IMR-90 (cell line): Measurements from ENCODE around the gene TMEM45A. TPM values are rescaled to one million over a fixed set of nuclear protein-coding genes. Genes with fewer than 3 reads are reported as not detected.

ENCODE experiments used
- ATAC-seq: fragments of 200-7000 bp; cut with Tn5 transposase; 2 replicates; pipeline ENCODE4 v1.9.1; 2020; ENCODE audit warnings: low read depth, mild to moderate bottlenecking, moderate library complexity
- BruUV-seq: library from RNA; stranded (reverse); fragments of 400-500 nt; replicated peaks from 2 replicates; lab custom pipeline; 2021; lab: Mats Ljungman, UMichigan
- CTCF ChIA-PET: fragments of 300-600 bp; formaldehyde crosslinking; extraction: SDS; loops from one replicate; lab custom pipeline; 2021; ENCODE audit warnings: antibody characterized with exemption; lab: Yijun Ruan, JAX
- POLR2A ChIA-PET: fragments of 300-600 bp; sonication (Branson Sonifier 250); formaldehyde crosslinking; loops from one replicate; lab custom pipeline; 2022; ENCODE audit warnings: antibody characterized with exemption; ENCODE audit not compliant: unreplicated experiment; lab: Charles Lee
- DNase-seq: peaks from one replicate; pipeline ENCODE4 v3.0.0; 2013
- H2AFZ ChIP-seq: replicated peaks from 2 replicates; pipeline ENCODE3; 2013; ENCODE audit warnings: low read length, mild to moderate bottlenecking; ENCODE audit not compliant: poor library complexity
- H2AK5ac ChIP-seq: 2 replicates; pipeline ENCODE4 v1.6.1; 2013; ENCODE audit warnings: low read depth, low read length, inconsistent platforms
- H2AK9ac ChIP-seq: replicated peaks from 2 replicates; pipeline ENCODE3; 2013; ENCODE audit warnings: mild to moderate bottlenecking, low read depth, low read length, moderate library complexity; ENCODE audit not compliant: poor library complexity
- H2BK120ac ChIP-seq: 2 replicates; pipeline ENCODE4 v1.6.1; 2013; ENCODE audit warnings: low read depth, low read length, inconsistent platforms
- H2BK15ac ChIP-seq: 3 replicates; pipeline ENCODE4 v1.6.1; 2013; ENCODE audit warnings: low read depth, low read length, inconsistent platforms
- H2BK20ac ChIP-seq: 2 replicates; pipeline ENCODE4 v1.6.1; 2013; ENCODE audit warnings: low read depth, mild to moderate bottlenecking, inconsistent platforms, low read length, moderate library complexity
- H2BK5ac ChIP-seq: 2 replicates; pipeline ENCODE4 v1.6.1; 2013; ENCODE audit warnings: mild to moderate bottlenecking, low read depth, low read length, inconsistent platforms; ENCODE audit not compliant: poor library complexity, severe bottlenecking
- H3K14ac ChIP-seq: replicated peaks from 2 replicates; pipeline ENCODE4 v1.6.1; 2013; ENCODE audit warnings: low read depth, low read length, inconsistent platforms
- H3K18ac ChIP-seq: 2 replicates; pipeline ENCODE4 v1.6.1; 2013; ENCODE audit warnings: low read depth, low read length, control low read depth
- H3K23ac ChIP-seq: 2 replicates; pipeline ENCODE4 v1.6.1; 2013; ENCODE audit warnings: low read depth, low read length, inconsistent platforms
- H3K27ac ChIP-seq: 2 replicates; pipeline ENCODE4 v1.5.1; 2013; ENCODE audit warnings: mild to moderate bottlenecking, control low read depth, low read length; ENCODE audit not compliant: insufficient read depth
- H3K27me3 ChIP-seq: 2 replicates; pipeline ENCODE4 v1.6.1; 2013; ENCODE audit warnings: low read length; ENCODE audit not compliant: control insufficient read depth, insufficient read depth
- H3K36me3 ChIP-seq: 2 replicates; pipeline ENCODE4 v1.6.1; 2013; ENCODE audit warnings: low read length, mixed read lengths; ENCODE audit not compliant: control insufficient read depth, insufficient read depth
- H3K4ac ChIP-seq: 2 replicates; pipeline ENCODE4 v1.6.1; 2013; ENCODE audit warnings: low read depth, low read length, inconsistent platforms
- H3K4me1 ChIP-seq: 2 replicates; pipeline ENCODE4 v1.6.1; 2013; ENCODE audit warnings: low read length, mixed read lengths; ENCODE audit not compliant: control insufficient read depth, insufficient read depth
- H3K4me2 ChIP-seq: 2 replicates; pipeline ENCODE4 v1.6.1; 2013; ENCODE audit warnings: low read depth, mild to moderate bottlenecking, control low read depth, low read length, moderate library complexity
- H3K4me3 ChIP-seq: 2 replicates; pipeline ENCODE4 v1.5.1; 2013; ENCODE audit warnings: low read depth, mild to moderate bottlenecking, control low read depth, low read length, moderate library complexity; ENCODE audit not compliant: insufficient read depth
- H3K56ac ChIP-seq: 2 replicates; pipeline ENCODE4 v1.6.1; 2013; ENCODE audit warnings: low read length, inconsistent platforms; ENCODE audit not compliant: insufficient read depth; ENCODE audit errors: extremely low read depth
- H3K79me1 ChIP-seq, 2 experiments: 2 replicates each; pipeline ENCODE4 v1.6.1; 2013; ENCODE audit warnings: low read length in 2 of 2, inconsistent platforms in 1 of 2, low read depth in 1 of 2
- H3K9ac ChIP-seq: 2 replicates; pipeline ENCODE4 v1.6.1; 2013; ENCODE audit warnings: low read depth, low read length, control low read depth
- H3K9me1 ChIP-seq: 2 replicates; pipeline ENCODE4 v1.6.1; 2013; ENCODE audit warnings: low read length, inconsistent platforms; ENCODE audit not compliant: insufficient read depth
- H3K9me3 ChIP-seq: 2 replicates; pipeline ENCODE4 v1.6.1; 2013; ENCODE audit warnings: low read length; ENCODE audit not compliant: control insufficient read depth, insufficient read depth
- H4K20me1 ChIP-seq: 2 replicates; pipeline ENCODE4 v1.6.1; 2013; ENCODE audit warnings: low read length, inconsistent platforms; ENCODE audit not compliant: insufficient read depth
- H4K5ac ChIP-seq: 2 replicates; pipeline ENCODE4 v1.6.1; 2013; ENCODE audit warnings: mild to moderate bottlenecking, low read depth, low read length, control low read depth
- H4K8ac ChIP-seq, 2 experiments: 2 replicates each; pipeline ENCODE4 v1.6.1; 2013; ENCODE audit warnings: low read depth in 2 of 2, low read length in 2 of 2, control low read depth in 1 of 2, inconsistent platforms in 1 of 2
- H4K91ac ChIP-seq: 2 replicates; pipeline ENCODE4 v1.6.1; 2013; ENCODE audit warnings: low read depth, low read length, inconsistent platforms; ENCODE audit not compliant: insufficient read depth
- BHLHE40 ChIP-seq: fragments of 150-350 bp; IDR thresholded peaks from 2 replicates; pipeline ENCODE4 v1.6.1; 2016; ENCODE audit warnings: mild to moderate bottlenecking, low read depth, low read length
- CEBPB ChIP-seq: IDR thresholded peaks from 2 replicates; pipeline ENCODE4 v1.6.1; 2012; ENCODE audit warnings: low read depth, low read length, improper control_type of control experiment
- CHD1 ChIP-seq: IDR thresholded peaks from 2 replicates; pipeline ENCODE4 v1.6.1; 2012; ENCODE audit warnings: low read depth, low read length, improper control_type of control experiment
- FOS ChIP-seq: fragments of 150-350 bp; IDR thresholded peaks from 2 replicates; pipeline ENCODE4 v1.6.1; 2016; ENCODE audit warnings: low read depth, low read length
- MAFK ChIP-seq: IDR thresholded peaks from 2 replicates; pipeline ENCODE4 v1.6.1; 2012; ENCODE audit warnings: low read depth, low read length, improper control_type of control experiment
- MAZ ChIP-seq: IDR thresholded peaks from 2 replicates; pipeline ENCODE4 v1.6.1; 2012; ENCODE audit warnings: low read depth, mild to moderate bottlenecking, low read length, improper control_type of control experiment, moderate library complexity, borderline replicate concordance
- MXI1 ChIP-seq: IDR thresholded peaks from 2 replicates; pipeline ENCODE4 v1.6.1; 2012; ENCODE audit warnings: low read depth, mild to moderate bottlenecking, low read length, moderate library complexity, borderline replicate concordance
- NFE2L2 ChIP-seq: fragments of 150-350 bp; IDR thresholded peaks from 2 replicates; pipeline ENCODE4 v1.6.1; 2016; ENCODE audit warnings: low read depth, mild to moderate bottlenecking, low read length
- POLR2A ChIP-seq: IDR thresholded peaks from 2 replicates; pipeline ENCODE4 v1.6.1; 2012; ENCODE audit warnings: mild to moderate bottlenecking, low read depth, low read length
- RAD21 ChIP-seq: IDR thresholded peaks from 2 replicates; pipeline ENCODE4 v1.6.1; 2012; ENCODE audit warnings: low read length, improper control_type of control experiment
- RCOR1 ChIP-seq: IDR thresholded peaks from 2 replicates; pipeline ENCODE4 v1.6.1; 2012; ENCODE audit warnings: mild to moderate bottlenecking, low read length, improper control_type of control experiment; ENCODE audit not compliant: insufficient replicate concordance
- RFX5 ChIP-seq: IDR thresholded peaks from 2 replicates; pipeline ENCODE4 v1.8.0; 2012; ENCODE audit warnings: low read depth, mild to moderate bottlenecking, low read length, moderate library complexity
- SMC3 ChIP-seq: fragments of 150-350 bp; IDR thresholded peaks from 2 replicates; pipeline ENCODE4 v1.6.1; 2016; ENCODE audit warnings: low read depth, mild to moderate bottlenecking, antibody characterized with exemption, low read length, moderate library complexity
- WGBS, 2 experiments: methylation state at CpG; one replicate each; pipeline versions ENCODE4 v1.1.5 to v1.1.7; 2013; ENCODE audit warnings: missing lambda C conversion rate in 2 of 2; ENCODE audit not compliant: insufficient read length in 1 of 2; ENCODE audit errors: extremely low coverage in 2 of 2; 5-methylcytosine and 5-hydroxymethylcytosine counted together
- dilution Hi-C: fragments of 300-500 bp; cut with HindIII; formaldehyde crosslinking; loops from one replicate; pipeline ENCODE4 v1.14.3; 2018; ENCODE audit warnings: low sequenced_read_pairs; ENCODE audit not compliant: unreplicated experiment
- in situ Hi-C: fragments of 300-500 bp; cut with MboI; formaldehyde crosslinking; loops from 3 replicates; pipeline ENCODE4 v1.14.3; 2019; ENCODE audit warnings: low sequenced_read_pairs, inconsistent platforms, mixed read lengths
- intact Hi-C: fragments of 100-400 bp; cut with micrococcal nuclease; formaldehyde crosslinking; loops from 2 replicates; pipeline ENCODE4 v1.10.0; 2022
- polyA plus RNA-seq, 3 experiments: library from polyadenylated mRNA; depleted of rRNA; stranded (reverse); fragments of >200 nt; gene quantifications; 2 replicates each; pipeline ENCODE4 v1.2.3, GENCODE V29; 2012; ENCODE audit warnings: low replicate concordance in 1 of 3
- total RNA-seq: library from RNA; depleted of rRNA; stranded (reverse); fragments of >200 nt; gene quantifications from 2 replicates; pipeline ENCODE4 v1.2.3, GENCODE V29; 2012
- TF ChIP-seq, protein P1 (sequence below): fragments of 150-350 bp; IDR thresholded peaks from 2 replicates; pipeline ENCODE4 v1.6.1; 2016; ENCODE audit warnings: low read depth, mild to moderate bottlenecking, low read length, moderate library complexity, borderline replicate concordance
- TF ChIP-seq, protein P2 (sequence below): fragments of 150-350 bp; IDR thresholded peaks from 2 replicates; pipeline ENCODE4 v1.6.1; 2017; ENCODE audit warnings: mild to moderate bottlenecking, antibody characterized with exemption, low read length, low read depth
- TF ChIP-seq, protein P3 (sequence below): conservative IDR thresholded peaks from 2 replicates; pipeline ENCODE4 v1.5.1; 2012; ENCODE audit warnings: mild to moderate bottlenecking, low read depth, low read length, improper control_type of control experiment

The TMEM45A gene
- total and polyA plus RNA-seq, 2 of the 4 experiments (the other 2 are of a cell fraction), result 13.6 to 21.7 TPM

DNA sequence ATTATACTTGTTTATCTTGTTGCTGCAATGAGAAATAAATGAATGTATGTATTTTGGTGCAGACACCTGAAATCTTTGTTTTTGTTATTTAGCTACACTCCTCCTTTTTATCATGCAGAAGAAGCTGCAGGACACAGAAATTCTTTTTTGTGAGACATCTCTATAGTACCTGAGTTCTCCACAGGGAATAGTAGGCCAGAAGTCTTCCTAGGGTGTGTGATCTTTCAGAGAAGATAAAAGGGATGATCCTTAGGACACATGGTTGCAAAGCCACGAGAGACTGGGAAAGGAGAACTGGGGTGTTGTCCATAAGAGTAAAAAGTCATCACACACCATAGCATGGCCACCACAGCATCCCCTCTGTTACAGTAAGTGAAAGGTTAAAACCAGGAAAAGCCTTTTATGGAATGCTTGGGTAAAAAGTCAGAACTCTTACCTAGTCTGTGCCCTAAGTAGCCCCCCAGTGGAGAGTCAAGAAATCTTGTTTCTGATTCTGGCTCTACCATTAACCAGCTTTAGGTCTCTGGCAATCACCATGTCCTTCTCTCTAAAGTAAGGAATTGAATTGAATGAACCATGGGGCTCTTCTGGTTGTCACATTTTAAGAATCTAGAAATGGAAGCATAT, 85.1 kb downstream of the TMEM45A start:
- no peak for TF ChIP-seq MXI1
- TF ChIP-seq, protein P1, sequence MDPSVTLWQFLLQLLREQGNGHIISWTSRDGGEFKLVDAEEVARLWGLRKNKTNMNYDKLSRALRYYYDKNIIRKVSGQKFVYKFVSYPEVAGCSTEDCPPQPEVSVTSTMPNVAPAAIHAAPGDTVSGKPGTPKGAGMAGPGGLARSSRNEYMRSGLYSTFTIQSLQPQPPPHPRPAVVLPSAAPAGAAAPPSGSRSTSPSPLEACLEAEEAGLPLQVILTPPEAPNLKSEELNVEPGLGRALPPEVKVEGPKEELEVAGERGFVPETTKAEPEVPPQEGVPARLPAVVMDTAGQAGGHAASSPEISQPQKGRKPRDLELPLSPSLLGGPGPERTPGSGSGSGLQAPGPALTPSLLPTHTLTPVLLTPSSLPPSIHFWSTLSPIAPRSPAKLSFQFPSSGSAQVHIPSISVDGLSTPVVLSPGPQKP, result no peak
- TF ChIP-seq RAD21, result no peak
- no peak for TF ChIP-seq NFE2L2
- TF ChIP-seq MAFK, result no peak
- TF ChIP-seq MAZ, result no peak
- TF ChIP-seq, protein P2, sequence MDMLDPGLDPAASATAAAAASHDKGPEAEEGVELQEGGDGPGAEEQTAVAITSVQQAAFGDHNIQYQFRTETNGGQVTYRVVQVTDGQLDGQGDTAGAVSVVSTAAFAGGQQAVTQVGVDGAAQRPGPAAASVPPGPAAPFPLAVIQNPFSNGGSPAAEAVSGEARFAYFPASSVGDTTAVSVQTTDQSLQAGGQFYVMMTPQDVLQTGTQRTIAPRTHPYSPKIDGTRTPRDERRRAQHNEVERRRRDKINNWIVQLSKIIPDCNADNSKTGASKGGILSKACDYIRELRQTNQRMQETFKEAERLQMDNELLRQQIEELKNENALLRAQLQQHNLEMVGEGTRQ, result no peak
- no peak for TF ChIP-seq POLR2A
- TF ChIP-seq, protein P3, sequence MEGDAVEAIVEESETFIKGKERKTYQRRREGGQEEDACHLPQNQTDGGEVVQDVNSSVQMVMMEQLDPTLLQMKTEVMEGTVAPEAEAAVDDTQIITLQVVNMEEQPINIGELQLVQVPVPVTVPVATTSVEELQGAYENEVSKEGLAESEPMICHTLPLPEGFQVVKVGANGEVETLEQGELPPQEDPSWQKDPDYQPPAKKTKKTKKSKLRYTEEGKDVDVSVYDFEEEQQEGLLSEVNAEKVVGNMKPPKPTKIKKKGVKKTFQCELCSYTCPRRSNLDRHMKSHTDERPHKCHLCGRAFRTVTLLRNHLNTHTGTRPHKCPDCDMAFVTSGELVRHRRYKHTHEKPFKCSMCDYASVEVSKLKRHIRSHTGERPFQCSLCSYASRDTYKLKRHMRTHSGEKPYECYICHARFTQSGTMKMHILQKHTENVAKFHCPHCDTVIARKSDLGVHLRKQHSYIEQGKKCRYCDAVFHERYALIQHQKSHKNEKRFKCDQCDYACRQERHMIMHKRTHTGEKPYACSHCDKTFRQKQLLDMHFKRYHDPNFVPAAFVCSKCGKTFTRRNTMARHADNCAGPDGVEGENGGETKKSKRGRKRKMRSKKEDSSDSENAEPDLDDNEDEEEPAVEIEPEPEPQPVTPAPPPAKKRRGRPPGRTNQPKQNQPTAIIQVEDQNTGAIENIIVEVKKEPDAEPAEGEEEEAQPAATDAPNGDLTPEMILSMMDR, result no peak
- TF ChIP-seq SMC3, result no peak
- TF ChIP-seq FOS, result no peak
- no peak for TF ChIP-seq RFX5
- TF ChIP-seq CEBPB, result no peak
- no peak for TF ChIP-seq CHD1
- no peak for TF ChIP-seq BHLHE40
- TF ChIP-seq RCOR1, result no peak
- no peak for ATAC-seq
- CTCF ChIA-PET, result interaction anchor here (0.9 kb wide), 1 partner anchor 16 kb away, joined by 15 read pairs; no protein-coding TSS in a partner anchor

More for the DNA sequence above, 85.1 kb downstream of the TMEM45A start:
- Histone ChIP-seq H2BK5ac (no peak overlapping the region), H4K91ac (no peak overlapping the region), H3K9ac (no peak overlapping the region), H2AK5ac (no peak overlapping the region), H2BK15ac (no peak overlapping the region), H3K79me1 (no peaks in the 10 kb centered on the region), H3K36me3 (peaks cover 2% of the 10 kb centered on the region; the same call in 1 of the 2 replicates), H3K27me3 (no peaks in the 10 kb centered on the region), H3K23ac (no peak overlapping the region), H3K27ac (no peak overlapping the region), H3K14ac (no peak overlapping the region), H4K8ac (no peak overlapping the region), H3K4me1 (peaks cover 2% of the 10 kb centered on the region; the same call in 1 of the 2 replicates), H3K4me3 (no peak overlapping the region), H2BK120ac (no peak overlapping the region), H3K9me3 (no peaks in the 10 kb centered on the region), H3K9me1 (peaks cover 6% of the 10 kb centered on the region), H2AFZ (no peak overlapping the region), H3K56ac (no peak overlapping the region), H3K18ac (no peak overlapping the region), H3K4ac (no peak overlapping the region), H4K5ac (no peak overlapping the region), H2AK9ac (no peak overlapping the region), H2BK20ac (0 out of 2 replicates have a peak overlapping the region, but pooled peaks have one; percentile 25), H3K4me2 (no peak overlapping the region), H4K20me1 (no peaks in the 10 kb centered on the region)
- DNase-seq, result no peak
- WGBS, 2 experiments, result no CpG with 5 or more reads among the region's 1 CpG
- dilution Hi-C loops, result no loop called here
- intact Hi-C loops, result no loop called here
- BruUV-seq, result no TSS peak
- in situ Hi-C loops, result no loop called here
- POLR2A ChIA-PET, result interaction anchor here (0.6 kb wide), 1 partner anchor 219 kb away, joined by 3 read pairs; no protein-coding TSS in a partner anchor
